MM.1S (cell line): Measurements from ENCODE around the gene NFKBIZ.
"Not testable (repeated sequence)": the region's sequence is repeated elsewhere in the genome, so short reads cannot be mapped to it uniquely, and the experiment has no call there.

Experiments used
- DNase-seq: peaks from one replicate; pipeline ENCODE4 v3.0.0-alpha.2; 2015
- H2AFZ ChIP-seq: fragments of 300-600 bp; sonication (generic); 2 replicates; pipeline ENCODE4 v1.6.0; 2016; ENCODE audit warnings: antibody characterized with exemption, low read length
- H3F3A ChIP-seq: fragments of 300-600 bp; sonication (generic); 2 replicates; pipeline ENCODE4 v1.6.1; 2016; ENCODE audit warnings: mild to moderate bottlenecking, antibody characterized with exemption, low read length, moderate library complexity, mixed read lengths; ENCODE audit not compliant: insufficient read depth
- H3K27ac ChIP-seq: fragments of 300-600 bp; sonication (generic); 2 replicates; pipeline ENCODE4 v1.5.1; 2016; ENCODE audit warnings: mild to moderate bottlenecking, low read length
- H3K27me3 ChIP-seq: fragments of 300-600 bp; sonication (generic); replicated peaks from 2 replicates; pipeline ENCODE4 v1.6.0; 2016; ENCODE audit warnings: low read length; ENCODE audit not compliant: insufficient read depth
- H3K36me3 ChIP-seq: fragments of 300-600 bp; sonication (generic); replicated peaks from 2 replicates; pipeline ENCODE4 v1.6.1; 2016; ENCODE audit warnings: mild to moderate bottlenecking, low read length, mixed read lengths; ENCODE audit not compliant: insufficient read depth
- H3K4me1 ChIP-seq: fragments of 300-600 bp; sonication (generic); 2 replicates; pipeline ENCODE4 v1.6.1; 2016; ENCODE audit warnings: low read length, mixed read lengths
- H3K4me2 ChIP-seq: fragments of 300-600 bp; sonication (generic); 2 replicates; pipeline ENCODE4 v1.6.0; 2016; ENCODE audit warnings: low read depth, low read length
- H3K4me3 ChIP-seq: fragments of 300-600 bp; sonication (generic); 2 replicates; pipeline ENCODE4 v1.5.1; 2016; ENCODE audit warnings: low read length, mixed read lengths
- H3K79me2 ChIP-seq: fragments of 300-600 bp; sonication (generic); 2 replicates; pipeline ENCODE4 v1.6.1; 2016; ENCODE audit warnings: mixed run types, low read length, mixed read lengths
- H3K9ac ChIP-seq: fragments of 300-600 bp; sonication (generic); 2 replicates; pipeline ENCODE4 v1.6.1; 2016; ENCODE audit warnings: low read length, mixed read lengths
- H3K9me2 ChIP-seq: fragments of 300-600 bp; sonication (generic); replicated peaks from 2 replicates; pipeline ENCODE4 v1.6.1; 2016; ENCODE audit warnings: mild to moderate bottlenecking, low read length, mixed read lengths; ENCODE audit not compliant: insufficient read depth
- H3K9me3 ChIP-seq: fragments of 300-600 bp; sonication (generic); replicated peaks from 2 replicates; pipeline ENCODE4 v1.6.1; 2016; ENCODE audit warnings: mild to moderate bottlenecking, low read length, mixed read lengths; ENCODE audit not compliant: insufficient read depth
- H4K20me1 ChIP-seq: fragments of 300-600 bp; sonication (generic); 2 replicates; pipeline ENCODE4 v1.6.1; 2016; ENCODE audit warnings: mild to moderate bottlenecking, low read length, moderate library complexity, mixed read lengths; ENCODE audit not compliant: insufficient read depth
- CTCF ChIP-seq: fragments of 300-600 bp; sonication (generic); IDR thresholded peaks from 2 replicates; pipeline ENCODE4 v1.5.1; 2016; ENCODE audit warnings: antibody characterized with exemption, low read length, mixed read lengths
- EZH2 ChIP-seq: fragments of 300-600 bp; sonication (generic); optimal IDR thresholded peaks from 2 replicates; pipeline ENCODE3; 2017; ENCODE audit warnings: low read depth, mild to moderate bottlenecking, antibody characterized with exemption, low read length, mixed read lengths
- EZH2phosphoT487 ChIP-seq: fragments of 300-600 bp; sonication (generic); IDR thresholded peaks from 2 replicates; pipeline ENCODE4 v1.6.1; 2018; ENCODE audit warnings: antibody characterized with exemption, low read length

The NFKBIZ gene

GRCh38 chr3:101879623-101880284 lies 30.4 kb downstream of the NFKBIZ start:
- Histone ChIP-seq H3K4me2 (no peak overlapping the region), H3K4me1 (no peaks in the 10 kb centered on the region), H3K27me3 (no peaks in the 10 kb centered on the region), H3F3A (no peaks in the 10 kb centered on the region), H3K9me3 (no peaks in the 10 kb centered on the region), H4K20me1 (no peaks in the 10 kb centered on the region), H3K9me2 (no peaks in the 10 kb centered on the region), H3K27ac (no peak overlapping the region), H3K4me3 (no peak overlapping the region), H2AFZ (no peak overlapping the region), H3K9ac (no peak overlapping the region), H3K79me2 (no peaks in the 10 kb centered on the region), H3K36me3 (no peaks in the 10 kb centered on the region)
- no peak for DNase-seq
- TF ChIP-seq EZH2 (no peak), EZH2phosphoT487 (no peak), CTCF (no peak)

- H3K79me2 ChIP-seq, result no peaks in the 10 kb centered on the region
- no peak overlapping the region for H3K27ac ChIP-seq
- no peaks in the 10 kb centered on the region for H3K9me2 ChIP-seq
- no peaks in the 10 kb centered on the region for H3K9me3 ChIP-seq
- H3K4me3 ChIP-seq, result no peak overlapping the region
- H3K4me1 ChIP-seq, result no peaks in the 10 kb centered on the region
- no peaks in the 10 kb centered on the region for H3K36me3 ChIP-seq
- no peaks in the 10 kb centered on the region for H3F3A ChIP-seq
- no peak overlapping the region for H2AFZ ChIP-seq
- no peaks in the 10 kb centered on the region for H4K20me1 ChIP-seq
- no peak for DNase-seq
- no peak overlapping the region for H3K4me2 ChIP-seq
- H3K9ac ChIP-seq, result no peak overlapping the region
- H3K27me3 ChIP-seq, result no peaks in the 10 kb centered on the region
- TF ChIP-seq EZH2, result no peak
- TF ChIP-seq CTCF, result no peak
- TF ChIP-seq EZH2phosphoT487, result no peak
These were observed 35.5 kb downstream of the NFKBIZ start for GRCh38 chr3:101884776-101885175.

- H3K4me3 ChIP-seq, H3K27me3 ChIP-seq, H3K9ac ChIP-seq, DNase-seq, H3F3A ChIP-seq, H3K9me3 ChIP-seq, H3K4me2 ChIP-seq, H3K27ac ChIP-seq, H3K9me2 ChIP-seq, H2AFZ ChIP-seq, H3K79me2 ChIP-seq, H3K36me3 ChIP-seq, H3K4me1 ChIP-seq, H4K20me1 ChIP-seq: not testable (repeated sequence)
These were observed 36.3 kb downstream of the NFKBIZ start for GRCh38 chr3:101885584-101885983.

- no peak for DNase-seq
- TF ChIP-seq EZH2phosphoT487, result no peak
- TF ChIP-seq EZH2, result no peak
- no peak for TF ChIP-seq CTCF
- H3K27me3 ChIP-seq, result no peaks in the 10 kb centered on the region
- no peaks in the 10 kb centered on the region for H4K20me1 ChIP-seq
- no peaks in the 10 kb centered on the region for H3F3A ChIP-seq
- no peaks in the 10 kb centered on the region for H3K9me3 ChIP-seq
- H2AFZ ChIP-seq, result no peak overlapping the region
- no peak overlapping the region for H3K4me3 ChIP-seq
- H3K79me2 ChIP-seq, result no peaks in the 10 kb centered on the region
- no peaks in the 10 kb centered on the region for H3K9me2 ChIP-seq
- no peak overlapping the region for H3K9ac ChIP-seq
- H3K4me1 ChIP-seq, result no peaks in the 10 kb centered on the region
- no peak overlapping the region for H3K27ac ChIP-seq
- H3K36me3 ChIP-seq, result no peaks in the 10 kb centered on the region
- no peak overlapping the region for H3K4me2 ChIP-seq
These were observed 37.3 kb downstream of the NFKBIZ start for GRCh38 chr3:101886626-101887025.
